SK-N-SH treated with all-trans-retinoic acid at 6 μM for 48 hours (cell line): ENCODE data around the gene CSGALNACT2.

Experiments
- ATAC-seq: fragments of 200-7000 bp; cut with Tn5 transposase; 3 replicates; pipeline ENCODE4 v1.9.1; 2020; ENCODE audit warnings: mild to moderate bottlenecking, moderate library complexity
- ARNTL ChIP-seq: fragments of 450-650 bp; formaldehyde crosslinking; IDR thresholded peaks from 2 replicates; pipeline ENCODE4 v1.5.0; 2020; ENCODE audit warnings: low read depth, mild to moderate bottlenecking, moderate library complexity, borderline replicate concordance
- BACH2 ChIP-seq: fragments of 250-450 bp; sonication (Bioruptor Pico); IDR thresholded peaks from 2 replicates; pipeline ENCODE4 v1.9.0; 2021; ENCODE audit warnings: mild to moderate bottlenecking, borderline replicate concordance
- CREB5 ChIP-seq: fragments of 250-450 bp; sonication (Bioruptor Pico); IDR thresholded peaks from 2 replicates; pipeline ENCODE4 v1.5.1; 2020; ENCODE audit warnings: low read depth, mild to moderate bottlenecking, moderate library complexity
- CSDC2 ChIP-seq: fragments of 250-450 bp; sonication (Bioruptor Pico); IDR thresholded peaks from 2 replicates; pipeline ENCODE4 v1.5.0; 2020; ENCODE audit warnings: mild to moderate bottlenecking, moderate library complexity
- CSRNP3 ChIP-seq: fragments of 250-450 bp; sonication (Bioruptor Pico); IDR thresholded peaks from 2 replicates; pipeline ENCODE4 v1.5.1; 2021; ENCODE audit warnings: mild to moderate bottlenecking, moderate library complexity
- ESRRG ChIP-seq: fragments of 250-450 bp; sonication (Bioruptor Pico); IDR thresholded peaks from 2 replicates; pipeline ENCODE4 v1.6.1; 2021; ENCODE audit warnings: mild to moderate bottlenecking
- ISL1 ChIP-seq: fragments of 250-450 bp; sonication (Bioruptor Pico); IDR thresholded peaks from 2 replicates; pipeline ENCODE4 v2.1.2; 2022; ENCODE audit warnings: mild to moderate bottlenecking, moderate library complexity
- OSR1 ChIP-seq: fragments of 250-450 bp; sonication (Bioruptor Pico); IDR thresholded peaks from 2 replicates; pipeline ENCODE4 v1.8.0; 2022; ENCODE audit warnings: moderate library complexity, mild to moderate bottlenecking, inconsistent platforms
- PATZ1 ChIP-seq: fragments of 250-450 bp; sonication (Bioruptor Pico); IDR thresholded peaks from 2 replicates; pipeline ENCODE4 v1.8.0; 2020; ENCODE audit warnings: mild to moderate bottlenecking, moderate library complexity, borderline replicate concordance
- POU6F1 ChIP-seq: fragments of 250-450 bp; sonication (Bioruptor Pico); IDR thresholded peaks from 2 replicates; pipeline ENCODE4 v1.8.0; 2021; ENCODE audit warnings: low read depth, mild to moderate bottlenecking, moderate library complexity, borderline replicate concordance
- PPARA ChIP-seq: fragments of 250-450 bp; sonication (Bioruptor Pico); IDR thresholded peaks from 2 replicates; pipeline ENCODE4 v1.5.0; 2020; ENCODE audit warnings: mild to moderate bottlenecking, borderline replicate concordance
- RARB ChIP-seq: fragments of 250-450 bp; sonication (Bioruptor Pico); IDR thresholded peaks from 2 replicates; pipeline ENCODE4 v1.8.0; 2021; ENCODE audit warnings: mild to moderate bottlenecking, moderate library complexity
- SNAI2 ChIP-seq: fragments of 250-450 bp; sonication (Bioruptor Pico); IDR thresholded peaks from 2 replicates; pipeline ENCODE4 v1.5.0; 2020; ENCODE audit warnings: mild to moderate bottlenecking, moderate library complexity
- TCF4 ChIP-seq: fragments of 250-450 bp; sonication (Bioruptor Pico); IDR thresholded peaks from 2 replicates; pipeline ENCODE4 v1.8.0; 2021; ENCODE audit warnings: mild to moderate bottlenecking, moderate library complexity, borderline replicate concordance
- TOX ChIP-seq: fragments of 250-450 bp; sonication (Bioruptor Pico); IDR thresholded peaks from 2 replicates; pipeline ENCODE4 v1.8.0; 2021; ENCODE audit warnings: mild to moderate bottlenecking, moderate library complexity, borderline replicate concordance
- TSHZ2 ChIP-seq: fragments of 250-450 bp; sonication (Bioruptor Pico); IDR thresholded peaks from 2 replicates; pipeline ENCODE4 v1.5.0; 2020; ENCODE audit warnings: mild to moderate bottlenecking, moderate library complexity
- ZC3H10 ChIP-seq: fragments of 250-450 bp; sonication (Bioruptor Pico); IDR thresholded peaks from 2 replicates; pipeline ENCODE4 v1.5.1; 2021; ENCODE audit warnings: mild to moderate bottlenecking, moderate library complexity
- ZFP3 ChIP-seq: fragments of 250-450 bp; sonication (Bioruptor Pico); IDR thresholded peaks from 2 replicates; pipeline ENCODE4 v1.5.0; 2020; ENCODE audit warnings: mild to moderate bottlenecking, moderate library complexity
- ZFP30 ChIP-seq: fragments of 450-650 bp; formaldehyde crosslinking; IDR thresholded peaks from 2 replicates; pipeline ENCODE4 v1.5.0; 2022; ENCODE audit warnings: mild to moderate bottlenecking, moderate library complexity
- ZNF565 ChIP-seq: fragments of 450-650 bp; formaldehyde crosslinking; conservative IDR thresholded peaks from 2 replicates; pipeline ENCODE4 v1.5.0; 2020; ENCODE audit warnings: low read depth, mild to moderate bottlenecking, moderate library complexity
- ZNF70 ChIP-seq: fragments of 450-650 bp; formaldehyde crosslinking; IDR thresholded peaks from 2 replicates; pipeline ENCODE4 v1.5.0; 2020; ENCODE audit warnings: mild to moderate bottlenecking, moderate library complexity
- ZNF8 ChIP-seq: fragments of 450-650 bp; formaldehyde crosslinking; IDR thresholded peaks from 2 replicates; pipeline ENCODE4 v1.5.0; 2020; ENCODE audit warnings: mild to moderate bottlenecking, moderate library complexity

CSGALNACT2 gene

GRCh38 chr10:43216931-43217562 lies 78.8 kb downstream of the CSGALNACT2 start:
- no peak for ATAC-seq
- no peak for TF ChIP-seq BACH2 (CRISPR knock-in tag)
- TF ChIP-seq ZNF565, result no peak
- no peak for TF ChIP-seq PATZ1
- no peak for TF ChIP-seq ESRRG
- no peak for TF ChIP-seq RARB (CRISPR knock-in tag)
- TF ChIP-seq ZNF70, result no peak
- no peak for TF ChIP-seq OSR1 (CRISPR knock-in tag)
- TF ChIP-seq SNAI2, result no peak
- no peak for TF ChIP-seq TSHZ2 (CRISPR knock-in tag)
- no peak for TF ChIP-seq CREB5 (CRISPR knock-in tag)
- no peak for TF ChIP-seq ZC3H10 (CRISPR knock-in tag)
- TF ChIP-seq PPARA (CRISPR knock-in tag), result no peak
- TF ChIP-seq CSRNP3, result no peak
- TF ChIP-seq POU6F1, result no peak
- no peak for TF ChIP-seq ZFP3
- no peak for TF ChIP-seq ISL1 (CRISPR knock-in tag)

- TF ChIP-seq ZNF8 (no peak), ZNF565 (no peak), TSHZ2 (CRISPR knock-in tag) (no peak), CSDC2 (CRISPR knock-in tag) (no peak), ZFP30 (CRISPR knock-in tag) (no peak), CSRNP3 (no peak), PPARA (CRISPR knock-in tag) (no peak), ARNTL (CRISPR knock-in tag) (no peak), TOX (CRISPR knock-in tag) (no peak), ZFP3 (no peak), TCF4 (no peak)
- ATAC-seq, result no peak
These were observed 79.4 kb downstream of the CSGALNACT2 start for GRCh38 chr10:43217563-43218205.
